ENCODE results near the gene CGB1.
"Not testable (repeated sequence)": the region's sequence is repeated elsewhere in the genome, so short reads cannot be mapped to it uniquely, and the experiment has no call there.

The CGB1 gene

GRCh38 chr19:49020931-49021895, 15.5 kb downstream of the CGB1 start:
- no peak for DNase-seq (ENCODE audit: low read depth)

- no peak for DNase-seq (ENCODE audit: low read depth)
These were observed 16.4 kb downstream of the CGB1 start for GRCh38 chr19:49020342-49020741.

- peak; percentile 47 for DNase-seq (ENCODE audit: low read depth)
These were observed 17.3 kb downstream of the CGB1 start for GRCh38 chr19:49019242-49019932.

GRCh38 chr19:49018388-49019241, 18.1 kb downstream of the CGB1 start:
- DNase-seq (ENCODE audit: low read depth) = not testable (repeated sequence)

DNA sequence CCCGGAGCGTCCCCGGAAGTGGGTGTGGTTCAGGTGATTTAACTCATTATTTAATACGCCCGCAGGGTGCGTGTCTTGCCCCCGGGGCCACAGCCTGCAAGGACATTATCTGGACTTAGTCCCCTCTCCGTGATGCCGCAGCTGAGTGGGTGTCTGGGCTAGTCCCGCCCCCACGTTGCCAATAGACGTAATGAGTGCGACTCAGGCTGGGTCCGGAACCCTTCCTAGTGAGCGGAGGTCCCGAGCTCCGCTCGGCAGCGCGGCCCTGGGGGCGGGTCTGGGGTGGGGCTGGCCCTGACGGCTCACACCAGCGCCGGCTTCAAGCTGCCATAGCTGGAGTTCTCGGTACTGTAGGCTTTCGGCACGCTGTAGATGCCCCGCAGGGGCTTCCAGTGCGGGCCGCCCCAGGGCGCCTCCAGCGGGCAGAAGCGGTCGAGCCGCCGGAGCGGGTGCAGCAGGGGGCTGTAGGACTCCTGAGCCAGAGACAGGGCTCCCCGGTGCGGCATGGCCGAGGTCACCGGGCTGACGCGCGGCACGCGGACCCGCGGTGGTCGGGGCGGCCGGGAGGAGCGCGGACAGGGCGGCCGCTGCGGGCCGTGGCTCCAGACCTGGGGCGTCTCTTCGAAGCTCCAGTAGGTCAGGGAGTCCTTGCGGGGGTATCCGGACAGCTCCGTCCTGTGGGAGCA, 18.9 kb downstream of the CGB1 start:
- peak; percentile 45 for DNase-seq (ENCODE audit: low read depth)

GRCh38 chr19:49017041-49017665, 19.5 kb downstream of the CGB1 start, which contains the start of gene LHB:
Gene LHB (minus strand): TSS chr19:49017091. CDS start chr19:49017081, 10 bp downstream.
- DNase-seq (ENCODE audit: low read depth) = no peak

GRCh38 chr19:49016067-49016839, 20.4 kb downstream of the CGB1 start:
- DNase-seq (ENCODE audit: low read depth) = no peak

DNA sequence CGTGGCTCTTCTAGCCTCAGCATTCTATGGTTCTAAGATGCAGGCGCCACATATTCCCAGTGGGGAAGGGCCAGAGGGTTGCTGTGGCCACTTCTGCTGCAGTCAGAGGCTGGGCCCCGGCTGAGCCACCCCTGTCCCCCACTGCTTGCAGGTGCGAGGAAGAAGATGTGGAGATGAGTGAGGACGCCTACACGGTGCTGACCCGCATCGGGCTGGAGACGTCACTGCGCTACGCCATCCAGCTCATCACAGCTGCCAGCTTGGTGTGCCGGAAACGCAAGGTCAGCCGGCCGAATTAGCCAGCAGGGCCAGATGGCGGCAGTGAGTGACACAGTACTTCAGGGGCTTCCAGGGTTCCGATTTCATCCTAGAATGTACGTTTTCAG, 21.8 kb downstream of the CGB1 start:
- no peak for DNase-seq (ENCODE audit: low read depth)

DNA sequence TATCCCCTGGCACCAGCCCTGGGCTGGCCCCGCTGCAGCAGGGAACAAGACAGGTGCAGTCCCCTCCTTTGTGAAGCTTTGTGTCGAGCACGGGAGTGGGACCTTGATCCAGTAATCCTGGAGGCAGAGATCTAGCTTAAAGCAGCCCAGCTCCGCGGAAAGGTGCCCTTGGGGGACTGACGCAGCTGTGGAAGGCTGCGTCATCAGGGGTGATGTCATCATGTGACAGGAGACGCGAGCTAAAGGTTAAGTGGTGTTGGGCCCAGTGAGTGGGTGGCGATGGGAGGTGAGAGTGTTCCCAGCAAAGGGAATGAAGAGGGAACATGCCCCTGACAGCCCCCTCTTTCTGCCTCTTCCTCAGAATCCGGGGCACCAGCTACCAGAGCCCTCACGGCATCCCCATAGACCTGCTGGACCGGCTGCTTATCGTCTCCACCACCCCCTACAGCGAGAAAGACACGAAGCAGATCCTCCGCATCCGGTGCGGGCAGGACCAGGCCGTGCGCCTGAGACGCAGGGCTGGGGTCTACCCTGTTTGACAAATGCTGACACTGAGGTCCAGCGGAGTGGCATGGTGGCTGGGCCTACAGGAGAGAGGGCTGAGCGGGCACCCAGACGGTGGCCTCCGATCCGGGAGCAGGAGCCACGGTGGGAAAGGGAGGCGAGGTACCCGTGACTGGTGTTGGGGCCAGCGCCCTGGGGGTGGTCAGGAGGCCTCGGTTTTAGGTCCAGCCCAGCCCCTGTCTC, 22.4 kb downstream of the CGB1 start:
- DNase-seq (ENCODE audit: low read depth) = no peak

DNA sequence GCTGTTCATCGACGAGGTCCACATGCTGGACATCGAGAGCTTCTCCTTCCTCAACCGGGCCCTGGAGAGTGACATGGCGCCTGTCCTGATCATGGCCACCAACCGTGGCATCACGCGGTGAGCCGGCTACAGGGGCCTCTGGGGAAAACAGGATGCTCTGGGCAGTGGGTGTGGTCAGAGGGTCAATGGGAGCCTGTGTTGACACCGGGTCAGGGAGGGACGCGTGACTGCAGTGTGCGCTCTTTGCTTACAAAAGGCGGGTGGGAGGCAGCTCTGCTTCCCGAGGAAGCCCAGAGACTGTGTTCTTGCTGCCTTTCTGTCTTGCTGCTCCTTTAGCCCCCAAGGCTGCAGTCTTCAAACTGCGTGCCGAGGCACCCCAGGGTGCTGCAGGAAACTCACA, 25.5 kb downstream of the CGB1 start:
- DNase-seq (ENCODE audit: low read depth) = no peak

GRCh38 chr19:49010453-49010852, 26.2 kb downstream of the CGB1 start:
- no peak for DNase-seq (ENCODE audit: low read depth)

DNA sequence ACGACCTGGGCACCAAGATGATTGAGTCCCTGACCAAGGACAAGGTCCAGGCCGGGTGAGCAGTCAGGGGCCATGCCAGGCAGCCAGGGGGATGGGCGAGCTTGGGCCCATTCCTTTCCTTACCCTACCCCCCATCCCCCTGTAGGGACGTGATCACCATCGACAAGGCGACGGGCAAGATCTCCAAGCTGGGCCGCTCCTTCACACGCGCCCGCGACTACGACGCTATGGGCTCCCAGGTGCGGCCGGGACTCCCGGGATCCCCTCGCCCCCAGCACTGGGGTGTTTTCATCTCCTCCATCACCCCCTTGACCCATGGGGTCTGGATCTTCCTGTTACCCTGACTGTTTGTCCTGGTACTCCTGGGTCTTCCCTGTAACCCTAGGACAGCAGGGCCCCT, 26.9 kb downstream of the CGB1 start:
- DNase-seq (ENCODE audit: low read depth) = no peak

DNA sequence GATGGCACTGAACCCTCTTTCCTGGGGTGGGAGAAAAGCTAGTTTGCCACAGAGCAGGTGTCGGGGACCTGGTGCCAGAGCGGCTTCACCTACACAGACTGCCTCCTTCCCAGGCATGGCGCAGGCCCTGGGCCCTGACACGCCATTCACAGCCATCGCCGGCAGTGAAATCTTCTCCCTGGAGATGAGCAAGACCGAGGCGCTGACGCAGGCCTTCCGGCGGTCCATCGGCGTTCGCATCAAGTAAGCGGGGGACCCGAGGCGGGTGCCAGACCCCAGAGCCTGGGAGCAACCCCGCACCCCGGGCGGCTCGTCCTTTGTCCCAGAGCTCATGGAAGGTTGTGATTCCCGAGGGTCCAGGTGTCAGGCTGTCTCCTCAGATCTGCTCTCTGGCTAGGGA, 29.8 kb downstream of the CGB1 start:
- DNase-seq (ENCODE audit: low read depth) = no peak

DNA sequence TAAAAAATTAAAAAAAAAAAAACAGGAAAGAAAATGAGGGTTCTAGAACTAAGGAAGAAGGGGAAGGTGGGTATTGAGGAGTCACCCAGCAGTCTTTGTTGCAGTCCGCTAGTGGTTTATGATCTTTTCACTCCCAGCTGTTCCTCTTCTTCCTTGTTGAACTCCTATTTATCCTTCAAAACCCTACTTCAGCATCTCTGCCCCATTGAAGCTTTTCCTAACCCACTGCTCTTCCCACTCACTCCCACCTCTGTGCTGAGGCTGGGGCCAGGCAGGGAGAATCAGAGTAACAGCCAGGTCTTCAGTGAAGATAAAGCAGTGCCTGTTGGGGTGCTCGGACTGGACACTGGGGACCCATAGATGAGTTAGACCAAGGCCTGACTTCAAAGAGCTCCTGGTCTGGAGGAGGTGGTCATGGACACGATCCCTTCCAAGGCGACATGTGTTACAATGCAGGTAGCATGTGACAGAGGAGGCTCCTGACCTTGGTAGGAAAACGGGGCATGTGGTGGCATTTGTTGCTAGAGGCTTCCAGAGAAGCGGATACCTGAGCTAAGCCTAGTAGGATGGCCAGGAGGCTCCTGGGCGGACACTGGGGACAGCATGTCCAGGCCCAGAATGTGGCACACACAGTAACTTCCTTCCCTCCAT, 31.6 kb downstream of the CGB1 start:
- no peak for DNase-seq (ENCODE audit: low read depth)

DNA sequence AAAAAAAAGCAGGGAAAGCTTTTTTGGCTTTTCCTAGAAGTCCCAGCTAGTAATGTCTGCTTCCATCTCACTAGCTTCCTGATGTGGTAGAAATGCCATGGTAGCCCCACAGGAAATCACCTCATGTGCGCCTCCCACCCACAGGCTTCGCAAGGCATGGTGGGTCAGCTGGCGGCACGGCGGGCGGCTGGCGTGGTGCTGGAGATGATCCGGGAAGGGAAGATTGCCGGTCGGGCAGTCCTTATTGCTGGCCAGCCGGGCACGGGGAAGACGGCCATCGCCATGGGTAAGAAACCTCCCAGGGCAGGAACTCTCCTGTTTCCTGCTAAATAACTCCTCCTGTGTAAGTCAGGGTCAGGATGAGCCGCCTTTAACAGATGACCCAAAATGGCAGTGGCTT, 32.6 kb downstream of the CGB1 start:
- DNase-seq (ENCODE audit: low read depth) = no peak

GRCh38 chr19:48999481-49000325, 37.0 kb downstream of the CGB1 start:
- peak; percentile 57 for DNase-seq (ENCODE audit: low read depth)

GRCh38 chr19:48997972-48998371, 38.7 kb downstream of the CGB1 start:
- no peak for DNase-seq (ENCODE audit: low read depth)

DNA sequence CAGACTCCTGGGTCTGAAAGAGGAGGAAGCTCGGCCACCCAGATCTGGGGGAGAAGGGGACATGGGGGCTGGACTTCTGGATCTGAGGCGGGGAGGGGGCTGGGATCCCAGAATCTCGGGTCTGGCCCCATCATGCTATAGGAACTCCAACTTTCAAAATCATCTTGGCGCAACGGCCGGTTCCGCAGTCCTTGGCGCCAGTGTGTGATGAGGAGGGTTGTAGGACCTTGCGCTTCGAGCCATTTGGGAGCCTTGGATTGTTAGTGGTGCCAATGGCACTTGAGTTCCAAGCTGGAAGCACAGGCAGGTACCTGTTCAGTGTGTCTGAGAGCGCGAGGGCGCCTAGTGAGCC, 42.7 kb downstream of the CGB1 start:
- DNase-seq (ENCODE audit: low read depth) = no peak

All from activated T-helper 9 cell treated with anti-CD3 and anti-CD28 coated beads, Interleukin-2, amount 50 U/mL, for 16 hours (primary cell).